Parathyroid adenoma (tissue), 2 donors: Measurements from ENCODE around the gene DNAAF5.

Experiments used
- H2AFZ ChIP-seq: fragments of 300-600 bp; sonication (generic); one replicate; pipeline ENCODE4 v1.7.0; 2017; ENCODE audit warnings: antibody characterized with exemption, mild to moderate bottlenecking
- H3K27ac ChIP-seq: fragments of 300-600 bp; sonication (generic); one replicate; pipeline ENCODE4 v1.7.0; 2017
- H3K27me3 ChIP-seq: fragments of 300-600 bp; sonication (generic); one replicate; pipeline ENCODE4 v1.7.0; 2017; ENCODE audit warnings: low read length; ENCODE audit not compliant: control insufficient read depth, insufficient read depth
- H3K36me3 ChIP-seq: fragments of 300-600 bp; sonication (generic); one replicate; pipeline ENCODE4 v1.7.0; 2017; ENCODE audit warnings: low read length; ENCODE audit not compliant: control insufficient read depth, insufficient read depth
- H3K4me1 ChIP-seq: fragments of 300-600 bp; sonication (generic); one replicate; pipeline ENCODE4 v1.7.0; 2017; ENCODE audit warnings: control low read depth
- H3K4me2 ChIP-seq: fragments of 300-600 bp; sonication (generic); one replicate; pipeline ENCODE4 v1.7.0; 2017; ENCODE audit warnings: low read length
- H3K4me3 ChIP-seq: fragments of 300-600 bp; sonication (generic); one replicate; pipeline ENCODE4 v1.7.0; 2017; ENCODE audit warnings: low read depth, low read length
- H3K79me2 ChIP-seq: fragments of 300-600 bp; sonication (generic); one replicate; pipeline ENCODE4 v1.7.0; 2017; ENCODE audit warnings: control low read depth
- H3K9ac ChIP-seq: fragments of 300-600 bp; sonication (generic); one replicate; pipeline ENCODE4 v1.7.0; 2017; ENCODE audit warnings: mild to moderate bottlenecking
- H3K9me3 ChIP-seq: fragments of 300-600 bp; sonication (generic); one replicate; pipeline ENCODE4 v1.7.0; 2017; ENCODE audit warnings: low read length; ENCODE audit not compliant: control insufficient read depth
- TF ChIP-seq, protein P1 (sequence below): fragments of 300-600 bp; sonication (generic); IDR thresholded peaks from one replicate; pipeline ENCODE4 v1.7.0; 2017; ENCODE audit warnings: antibody characterized with exemption, mild to moderate bottlenecking
- donor health status: primary hyperparathyroidism.

DNAAF5 gene

DNA sequence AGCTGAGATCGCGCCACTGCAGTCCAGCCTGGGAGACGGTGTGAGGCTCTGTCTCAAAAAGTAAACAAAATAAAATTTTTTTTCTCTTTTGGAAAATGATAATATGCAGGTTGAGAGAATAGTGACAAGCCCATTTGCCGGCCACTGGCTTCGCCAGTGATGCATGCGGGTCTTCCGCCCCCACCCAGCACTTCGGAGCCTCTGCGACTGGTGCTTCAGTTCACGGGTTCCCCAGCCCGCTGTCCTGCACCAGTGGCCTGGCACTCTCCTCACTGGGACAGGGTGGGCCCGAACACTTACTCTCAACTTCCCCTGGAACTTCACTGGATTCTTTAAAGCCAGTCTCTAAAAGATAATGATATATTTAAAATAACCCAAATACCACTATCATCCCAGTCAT lies 108.5 kb downstream of the DNAAF5 start:
- no peaks in the 10 kb centered on the region for H3K36me3 ChIP-seq
- TF ChIP-seq, protein P1, sequence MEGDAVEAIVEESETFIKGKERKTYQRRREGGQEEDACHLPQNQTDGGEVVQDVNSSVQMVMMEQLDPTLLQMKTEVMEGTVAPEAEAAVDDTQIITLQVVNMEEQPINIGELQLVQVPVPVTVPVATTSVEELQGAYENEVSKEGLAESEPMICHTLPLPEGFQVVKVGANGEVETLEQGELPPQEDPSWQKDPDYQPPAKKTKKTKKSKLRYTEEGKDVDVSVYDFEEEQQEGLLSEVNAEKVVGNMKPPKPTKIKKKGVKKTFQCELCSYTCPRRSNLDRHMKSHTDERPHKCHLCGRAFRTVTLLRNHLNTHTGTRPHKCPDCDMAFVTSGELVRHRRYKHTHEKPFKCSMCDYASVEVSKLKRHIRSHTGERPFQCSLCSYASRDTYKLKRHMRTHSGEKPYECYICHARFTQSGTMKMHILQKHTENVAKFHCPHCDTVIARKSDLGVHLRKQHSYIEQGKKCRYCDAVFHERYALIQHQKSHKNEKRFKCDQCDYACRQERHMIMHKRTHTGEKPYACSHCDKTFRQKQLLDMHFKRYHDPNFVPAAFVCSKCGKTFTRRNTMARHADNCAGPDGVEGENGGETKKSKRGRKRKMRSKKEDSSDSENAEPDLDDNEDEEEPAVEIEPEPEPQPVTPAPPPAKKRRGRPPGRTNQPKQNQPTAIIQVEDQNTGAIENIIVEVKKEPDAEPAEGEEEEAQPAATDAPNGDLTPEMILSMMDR, result no peak

DNA sequence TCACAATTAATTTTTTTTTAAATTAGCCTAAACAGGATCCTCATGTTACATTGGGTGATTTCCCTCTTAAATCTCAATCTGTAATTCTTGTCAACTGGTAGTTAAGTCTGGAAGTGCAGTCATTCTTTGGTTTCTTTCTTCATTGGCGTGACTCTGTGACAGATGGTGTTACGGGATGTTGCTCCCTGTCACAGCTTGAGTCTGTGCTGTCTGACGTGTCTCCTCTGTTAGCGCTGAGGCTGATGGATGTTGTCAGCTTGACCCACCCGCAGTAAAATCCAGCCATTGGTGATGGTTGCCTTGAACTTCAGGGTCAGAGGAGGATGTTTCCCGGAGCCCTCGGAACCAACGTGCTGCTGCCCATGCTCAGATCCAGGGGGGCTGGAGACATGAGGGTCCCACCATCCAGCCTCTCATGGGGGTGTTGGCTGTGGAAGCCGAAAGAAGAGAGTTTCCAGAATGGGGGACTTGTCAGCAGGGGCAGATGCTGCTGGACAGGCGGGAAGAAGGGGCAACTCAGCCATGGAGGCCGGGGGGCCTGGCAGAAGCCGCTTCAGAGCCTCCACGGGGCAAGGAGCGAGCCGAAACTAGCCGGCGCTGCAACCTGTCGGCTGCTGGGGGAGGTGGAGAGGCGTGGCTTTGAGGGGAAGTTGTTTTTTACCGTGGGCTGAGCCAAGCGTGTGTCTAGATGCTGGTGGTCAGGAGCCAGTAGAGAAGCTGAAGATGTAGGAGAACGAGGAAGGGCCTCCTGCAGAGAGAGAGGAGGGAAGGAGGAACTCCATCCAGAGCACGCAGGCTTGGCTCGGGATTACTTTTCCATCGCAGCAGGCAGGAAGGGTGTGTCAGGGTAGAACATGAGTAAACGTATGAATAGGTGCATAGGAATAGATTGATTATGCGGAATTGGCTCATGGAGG lies 109.2 kb downstream of the DNAAF5 start:
- H3K27me3 ChIP-seq, result no peaks in the 10 kb centered on the region
- TF ChIP-seq, protein P1, result no peak
- peaks cover 3% of the 10 kb centered on the region for H3K4me1 ChIP-seq
- H3K36me3 ChIP-seq, result no peaks in the 10 kb centered on the region
- H3K27ac ChIP-seq, result no peak overlapping the region
- no peaks in the 10 kb centered on the region for H3K9me3 ChIP-seq
- no peak overlapping the region for H3K9ac ChIP-seq
- peaks cover 60% of the 10 kb centered on the region for H3K79me2 ChIP-seq
- no peak overlapping the region for H3K4me2 ChIP-seq
- no peak overlapping the region for H2AFZ ChIP-seq
- H3K4me3 ChIP-seq, result no peak overlapping the region

More for the DNA sequence above, 108.5 kb downstream of the DNAAF5 start:
- no peak overlapping the region for H3K4me3 ChIP-seq
- H3K4me1 ChIP-seq, result peaks cover 3% of the 10 kb centered on the region
- H3K9ac ChIP-seq, result no peak overlapping the region
- H2AFZ ChIP-seq, result no peak overlapping the region
- H3K9me3 ChIP-seq, result no peaks in the 10 kb centered on the region
- H3K4me2 ChIP-seq, result no peak overlapping the region
- no peaks in the 10 kb centered on the region for H3K27me3 ChIP-seq
- peaks cover 61% of the 10 kb centered on the region for H3K79me2 ChIP-seq
- H3K27ac ChIP-seq, result no peak overlapping the region
